ENCODE data around the gene PHF8.

DNA sequence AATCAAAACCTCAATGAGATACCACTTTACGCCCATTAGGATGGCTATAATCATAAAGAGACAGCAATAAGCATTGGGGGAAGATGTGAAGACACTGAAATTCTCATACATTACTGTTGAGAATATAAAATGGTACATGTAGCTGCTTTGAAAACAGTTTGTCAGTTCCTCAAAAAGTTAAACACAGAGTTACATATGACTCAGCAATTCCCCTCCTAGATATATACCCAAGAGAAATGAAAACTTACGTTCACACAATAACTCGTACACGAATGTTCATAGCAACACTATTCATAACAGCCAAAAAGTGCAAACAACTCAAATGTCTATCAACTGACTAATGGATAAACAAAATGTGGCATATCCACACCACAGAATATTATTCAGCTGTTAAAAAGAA is 36.6 kb downstream of the PHF8 start:
- TF ChIP-seq, protein P1, sequence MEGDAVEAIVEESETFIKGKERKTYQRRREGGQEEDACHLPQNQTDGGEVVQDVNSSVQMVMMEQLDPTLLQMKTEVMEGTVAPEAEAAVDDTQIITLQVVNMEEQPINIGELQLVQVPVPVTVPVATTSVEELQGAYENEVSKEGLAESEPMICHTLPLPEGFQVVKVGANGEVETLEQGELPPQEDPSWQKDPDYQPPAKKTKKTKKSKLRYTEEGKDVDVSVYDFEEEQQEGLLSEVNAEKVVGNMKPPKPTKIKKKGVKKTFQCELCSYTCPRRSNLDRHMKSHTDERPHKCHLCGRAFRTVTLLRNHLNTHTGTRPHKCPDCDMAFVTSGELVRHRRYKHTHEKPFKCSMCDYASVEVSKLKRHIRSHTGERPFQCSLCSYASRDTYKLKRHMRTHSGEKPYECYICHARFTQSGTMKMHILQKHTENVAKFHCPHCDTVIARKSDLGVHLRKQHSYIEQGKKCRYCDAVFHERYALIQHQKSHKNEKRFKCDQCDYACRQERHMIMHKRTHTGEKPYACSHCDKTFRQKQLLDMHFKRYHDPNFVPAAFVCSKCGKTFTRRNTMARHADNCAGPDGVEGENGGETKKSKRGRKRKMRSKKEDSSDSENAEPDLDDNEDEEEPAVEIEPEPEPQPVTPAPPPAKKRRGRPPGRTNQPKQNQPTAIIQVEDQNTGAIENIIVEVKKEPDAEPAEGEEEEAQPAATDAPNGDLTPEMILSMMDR (IDR thresholded peaks at IDR 0.05), result no peak
- TF ChIP-seq POLR2A (IDR thresholded peaks at IDR 0.05), result no peak
